Glutamatergic neuron (in vitro differentiated cells): Measurements from ENCODE around the gene RAB11A. TPM values are rescaled to one million over a fixed set of nuclear protein-coding genes. Genes with fewer than 3 reads are reported as not detected.
"Not testable (repeated sequence)": the region's sequence is repeated elsewhere in the genome, so short reads cannot be mapped to it uniquely, and the experiment has no call there.

ENCODE experiments used
- DNase-seq: peaks from one replicate; pipeline ENCODE4 v3.0.0; 2022
- H3K27ac Mint-ChIP-seq: one replicate; pipeline ENCODE4 v1.8.0; 2020; ENCODE audit warnings: mild to moderate bottlenecking, mixed read lengths, inconsistent platforms; ENCODE audit not compliant: unreplicated experiment
- H3K27me3 Mint-ChIP-seq: one replicate; pipeline ENCODE4 v1.8.0; 2020; ENCODE audit warnings: mild to moderate bottlenecking, moderate library complexity, mixed read lengths, inconsistent platforms; ENCODE audit not compliant: unreplicated experiment
- H3K36me3 Mint-ChIP-seq: one replicate; pipeline ENCODE4 v1.8.0; 2020; ENCODE audit warnings: mild to moderate bottlenecking, mixed read lengths, inconsistent platforms; ENCODE audit not compliant: unreplicated experiment
- H3K4me1 Mint-ChIP-seq: one replicate; pipeline ENCODE4 v1.8.0; 2020; ENCODE audit warnings: mild to moderate bottlenecking, low read depth, mixed read lengths, inconsistent platforms; ENCODE audit not compliant: unreplicated experiment
- H3K4me3 Mint-ChIP-seq: one replicate; pipeline ENCODE4 v1.8.0; 2020; ENCODE audit warnings: mild to moderate bottlenecking, mixed read lengths, inconsistent platforms; ENCODE audit not compliant: unreplicated experiment
- H3K9me3 Mint-ChIP-seq: one replicate; pipeline ENCODE4 v1.8.0; 2020; ENCODE audit warnings: mild to moderate bottlenecking, moderate library complexity, mixed read lengths, inconsistent platforms; ENCODE audit not compliant: unreplicated experiment
- CTCF ChIP-seq: fragments of 200-600 bp; sonication (generic); IDR thresholded peaks from one replicate; pipeline ENCODE4 v1.5.0; 2021; ENCODE audit not compliant: partially characterized antibody, unreplicated experiment
- total RNA-seq: library from RNA; stranded (reverse); fragmentation: NEBNext Ultra II Directional; extraction: Animal tissue kit (Norgen Biotek cat#: 25700); gene quantifications from one replicate; pipeline ENCODE4 v1.2.1, GENCODE V29; 2021; ENCODE audit not compliant: unreplicated experiment

Gene RAB11A
- total RNA-seq, 1 donor from 2014 or later = 197 TPM

GRCh38 chr15:65856821-65857455 lies 12.4 kb upstream of the RAB11A start:
- H3K27ac Mint-ChIP-seq = no peak overlapping the region
- H3K4me3 Mint-ChIP-seq = no peak overlapping the region
- H3K27me3 Mint-ChIP-seq = no peaks in the 10 kb centered on the region
- peaks cover 2% of the 10 kb centered on the region for H3K9me3 Mint-ChIP-seq
- H3K4me1 Mint-ChIP-seq = peaks cover 2% of the 10 kb centered on the region
- DNase-seq = peak; percentile 71
- no peaks in the 10 kb centered on the region for H3K36me3 Mint-ChIP-seq
- TF ChIP-seq CTCF = peak; percentile 86

DNA sequence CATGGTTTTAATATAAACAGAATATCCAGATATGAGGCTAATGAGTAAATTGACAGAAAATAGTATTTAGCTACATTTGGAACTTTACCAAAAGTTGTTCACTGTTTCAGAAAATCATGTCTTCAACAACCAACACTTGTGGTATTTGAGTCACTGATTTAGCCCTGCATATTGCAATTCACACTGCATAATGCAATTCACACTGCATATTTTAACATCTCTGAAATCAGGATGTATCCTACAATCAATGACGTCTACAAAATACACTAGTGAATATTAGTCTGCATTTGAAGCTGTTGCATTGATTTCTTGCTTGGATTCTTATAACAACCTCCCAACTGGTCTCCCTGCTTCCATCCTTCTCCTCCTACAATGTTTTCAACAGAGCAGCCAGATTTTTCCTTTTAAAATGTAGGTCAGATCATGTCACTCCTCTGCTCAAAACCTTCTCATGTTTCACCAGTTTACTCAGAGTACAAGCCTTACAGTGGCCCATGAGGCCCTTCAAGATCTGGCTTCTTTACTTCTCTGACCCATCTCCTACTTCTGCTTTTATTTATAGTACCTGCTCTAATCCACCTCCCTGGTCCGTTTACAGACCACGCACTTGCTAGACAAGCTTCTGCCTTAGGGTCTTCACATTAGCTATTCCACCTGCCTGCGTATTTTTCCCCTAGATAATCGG lies 11.4 kb upstream of the RAB11A start:
- no peaks in the 10 kb centered on the region for H3K36me3 Mint-ChIP-seq
- DNase-seq = no peak
- TF ChIP-seq CTCF = no peak
- H3K9me3 Mint-ChIP-seq = peaks cover 2% of the 10 kb centered on the region
- H3K27me3 Mint-ChIP-seq = no peaks in the 10 kb centered on the region
- no peak overlapping the region for H3K27ac Mint-ChIP-seq
- H3K4me1 Mint-ChIP-seq = peaks cover 2% of the 10 kb centered on the region
- peak overlapping the region; percentile 10 for H3K4me3 Mint-ChIP-seq

- H3K27ac Mint-ChIP-seq = no peak overlapping the region
- H3K27me3 Mint-ChIP-seq = no peaks in the 10 kb centered on the region
- H3K9me3 Mint-ChIP-seq = peaks cover 2% of the 10 kb centered on the region
- DNase-seq = peak; percentile 55
- no peak overlapping the region for H3K4me3 Mint-ChIP-seq
- H3K36me3 Mint-ChIP-seq = no peaks in the 10 kb centered on the region
- peaks cover 2% of the 10 kb centered on the region for H3K4me1 Mint-ChIP-seq
- TF ChIP-seq CTCF = no peak
These were observed 6.6 kb upstream of the RAB11A start for GRCh38 chr15:65862682-65863081.

DNA sequence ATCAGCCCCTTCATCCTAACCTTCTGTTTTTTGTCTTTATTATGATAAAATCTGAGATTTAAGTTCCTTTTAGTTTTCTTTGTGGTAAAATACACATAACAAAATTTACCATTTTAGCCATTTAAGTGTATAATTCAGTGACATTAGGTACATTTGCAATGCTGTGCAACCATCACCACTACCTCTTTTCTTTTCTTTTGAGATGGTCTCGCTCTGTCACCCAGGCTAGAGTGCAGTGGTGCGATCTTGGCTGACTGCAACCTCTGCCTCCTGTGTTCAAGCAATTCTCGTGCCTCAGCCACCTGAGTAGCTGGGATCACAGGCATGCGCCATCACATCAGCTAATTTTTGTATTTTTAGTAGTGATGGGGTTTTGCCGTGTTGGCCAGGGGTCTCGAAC lies 6.2 kb upstream of the RAB11A start:
- no peak overlapping the region for H3K4me3 Mint-ChIP-seq
- DNase-seq = no peak
- no peaks in the 10 kb centered on the region for H3K36me3 Mint-ChIP-seq
- H3K27ac Mint-ChIP-seq = no peak overlapping the region
- peaks cover 2% of the 10 kb centered on the region for H3K9me3 Mint-ChIP-seq
- no peak for TF ChIP-seq CTCF
- peaks cover 2% of the 10 kb centered on the region for H3K4me1 Mint-ChIP-seq
- no peaks in the 10 kb centered on the region for H3K27me3 Mint-ChIP-seq

GRCh38 chr15:65867244-65867643 lies 2.0 kb upstream of the RAB11A start:
- Mint-ChIP-seq H3K36me3 (no peaks in the 10 kb centered on the region), H3K9me3 (peaks cover 18% of the 10 kb centered on the region), H3K27ac (no peak overlapping the region), H3K4me3 (no peak overlapping the region), H3K27me3 (peaks cover 18% of the 10 kb centered on the region), H3K4me1 (peaks cover 1% of the 10 kb centered on the region)
- TF ChIP-seq CTCF = no peak
- DNase-seq = no peak

- not testable (repeated sequence) for H3K27ac Mint-ChIP-seq, H3K36me3 Mint-ChIP-seq, H3K4me1 Mint-ChIP-seq, DNase-seq, H3K4me3 Mint-ChIP-seq
- peaks cover 18% of the 10 kb centered on the region for H3K27me3 Mint-ChIP-seq
- peaks cover 18% of the 10 kb centered on the region for H3K9me3 Mint-ChIP-seq
These were observed 1.4 kb upstream of the RAB11A start for GRCh38 chr15:65867933-65868332.
